Activated CD4-positive, alpha-beta T cell treated with anti-CD3 and anti-CD28 coated beads, Interleukin-2, amount 50 U/mL, for 24 hours (primary cell): Measurements from ENCODE around the gene TRIM25.
A peak's percentile ranks its signal among the peaks of the same experiment; 100 is the strongest.

Experiments
- DNase-seq, 2 donors: peaks; one replicate each; pipeline ENCODE4 v3.0.0-alpha.2; 2020; ENCODE audit warnings: low read depth in 1 of 2, low spot score in 1 of 2

The TRIM25 gene

GRCh38 chr17:56896217-56896967 lies 17.5 kb downstream of the TRIM25 start:
- no peak for DNase-seq

DNA sequence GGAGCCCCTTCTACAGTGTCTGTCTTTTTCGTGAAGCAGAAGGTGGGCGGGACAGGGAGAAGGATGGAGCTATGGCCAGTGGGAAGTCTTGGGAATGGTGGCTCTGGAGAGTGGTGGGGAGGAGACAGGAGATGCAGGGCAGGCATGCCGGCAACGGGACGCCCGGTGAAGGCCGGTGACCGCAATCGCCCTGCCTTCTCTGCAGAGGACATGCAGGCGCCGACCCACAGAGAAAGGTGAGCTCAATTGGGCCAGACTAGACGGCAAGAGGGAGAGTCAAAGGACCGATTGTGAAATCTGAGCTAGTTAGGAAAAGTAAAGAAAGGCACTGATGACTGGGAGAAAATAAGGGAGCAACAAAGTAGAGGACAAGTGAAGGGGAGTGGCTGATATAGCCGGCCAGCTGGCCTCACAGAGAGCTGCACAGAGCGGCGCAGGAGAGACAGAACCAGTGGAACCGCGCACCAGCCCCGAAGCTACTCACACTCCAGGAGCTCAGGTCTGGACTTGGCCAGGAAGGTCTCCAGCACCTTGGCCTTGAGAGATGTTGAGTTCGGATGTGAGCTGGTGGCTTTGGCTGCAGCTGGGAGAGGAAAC lies 18.9 kb downstream of the TRIM25 start:
- DNase-seq: no peak

- DNase-seq: no peak
Observed at GRCh38 chr17:56893503-56893902, 20.3 kb downstream of the TRIM25 start.

GRCh38 chr17:56892333-56892732 lies 21.5 kb downstream of the TRIM25 start:
- DNase-seq: no peak

DNA sequence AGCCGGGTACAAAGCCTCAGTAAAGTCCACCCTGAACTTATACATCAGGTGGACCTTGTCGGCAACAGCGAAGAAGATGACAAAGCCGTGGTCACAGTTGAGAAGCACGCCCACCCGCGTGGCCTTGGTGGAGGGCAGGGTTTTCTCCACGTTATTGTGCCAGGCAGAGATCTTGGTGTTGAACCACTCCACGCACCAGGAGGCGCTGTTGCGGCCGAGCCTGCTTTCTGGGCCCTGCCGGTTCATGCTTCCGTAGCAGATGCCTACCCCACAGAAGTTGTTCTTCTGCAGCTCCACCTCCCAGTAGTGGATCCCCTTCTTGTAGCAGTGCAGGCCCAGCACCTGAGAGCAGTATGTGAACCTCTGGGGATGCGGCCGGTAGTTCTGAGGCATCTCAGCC lies 22.1 kb downstream of the TRIM25 start:
- DNase-seq: peak in 1 of 2 donors; percentile 27

DNA sequence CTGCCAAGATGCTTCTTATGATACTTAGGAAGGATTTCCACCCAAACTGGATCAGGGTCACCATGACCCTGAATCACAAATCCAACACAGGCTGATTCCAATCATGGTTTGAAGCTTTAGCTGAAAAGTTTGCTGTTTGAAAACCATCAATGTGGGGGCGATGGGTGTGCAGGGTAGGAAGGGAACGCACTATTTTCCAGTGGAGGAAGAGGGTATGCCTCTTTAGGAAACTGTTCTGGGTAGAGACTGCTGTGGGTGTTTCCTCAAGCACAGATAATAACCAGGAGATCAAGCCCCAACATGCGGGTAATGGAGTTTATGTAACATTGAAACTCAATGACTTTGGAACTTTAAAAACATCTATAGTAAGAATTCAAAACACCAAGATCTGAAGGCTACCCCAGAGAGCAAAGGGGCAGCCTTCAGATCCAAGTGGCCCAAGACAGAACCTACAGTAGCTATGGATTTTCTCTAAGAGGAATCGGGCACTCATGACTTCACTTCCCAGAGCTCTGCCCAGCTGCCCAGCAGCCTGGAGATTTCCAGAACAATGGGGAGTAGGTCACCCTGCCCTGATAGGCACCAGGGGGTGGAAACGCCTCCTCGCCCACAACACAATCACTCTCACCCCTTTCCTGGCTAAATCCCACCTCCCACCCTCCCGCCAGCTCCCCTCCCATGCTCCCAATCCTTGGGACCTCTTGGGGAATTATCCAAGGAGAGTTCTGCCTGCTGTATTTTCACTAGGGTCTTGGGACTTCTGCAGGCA lies 22.8 kb downstream of the TRIM25 start:
- no peak for DNase-seq

DNA sequence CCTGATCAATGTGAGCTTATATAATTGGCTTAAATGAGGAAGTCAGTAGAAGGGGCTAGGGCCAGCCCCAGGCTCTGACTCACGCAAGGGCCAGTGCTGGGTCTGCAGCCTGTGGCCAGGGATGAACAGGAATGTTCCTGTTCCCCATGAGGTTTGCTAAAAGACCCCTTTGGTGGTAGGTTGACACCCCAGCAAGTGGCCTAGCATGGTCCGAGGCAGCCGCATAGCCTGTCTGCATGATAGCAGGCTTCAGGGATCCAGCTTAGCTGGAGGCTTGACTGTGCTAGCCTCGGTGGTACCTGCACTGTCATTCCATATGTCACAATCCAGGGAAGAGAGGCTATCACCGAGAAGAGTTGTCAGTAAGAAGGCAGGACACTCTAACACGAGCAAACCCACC lies 23.5 kb downstream of the TRIM25 start:
- DNase-seq: no peak

DNA sequence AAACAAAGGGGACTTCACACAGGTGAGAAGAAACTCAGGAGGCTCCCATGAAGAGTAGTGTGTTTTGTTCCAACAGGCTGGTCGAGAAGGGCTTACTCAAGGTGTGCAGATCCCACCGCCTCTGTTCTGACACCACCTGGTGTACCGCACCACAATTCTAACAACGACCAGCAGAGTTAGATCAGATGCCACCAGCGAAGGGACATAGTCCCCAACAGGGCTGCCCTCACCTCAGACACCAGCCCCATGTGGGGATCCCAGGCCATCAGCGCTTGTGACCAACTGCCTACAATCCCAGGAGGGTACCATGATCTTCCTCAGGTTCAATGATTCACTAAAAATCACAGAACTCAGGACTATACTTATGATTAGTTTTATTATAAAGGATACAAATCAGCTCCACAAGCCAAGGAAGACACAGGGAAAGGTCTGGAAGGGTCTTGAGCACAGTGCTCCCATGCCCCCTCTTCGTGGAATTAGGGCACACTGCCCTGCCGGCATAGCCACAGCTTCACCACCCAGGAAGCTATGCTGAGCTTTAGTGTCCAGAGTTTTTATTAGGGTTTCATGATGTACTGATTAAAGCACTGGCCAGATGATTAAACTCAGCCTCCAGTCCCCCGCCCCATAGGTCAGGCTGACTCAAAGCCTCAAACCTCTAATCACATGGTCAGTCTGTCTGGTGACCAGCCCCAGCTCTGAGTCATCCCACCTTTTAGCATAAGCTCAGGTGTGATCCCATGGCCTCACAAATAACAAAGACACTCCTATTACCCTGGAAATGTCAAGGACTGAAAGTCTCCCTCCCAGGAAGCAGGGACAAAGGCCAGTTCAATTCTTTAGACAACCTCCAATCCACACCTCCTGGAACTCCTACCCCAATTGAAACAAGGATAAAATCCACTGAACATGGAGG lies 26.0 kb downstream of the TRIM25 start:
- DNase-seq: no peak

GRCh38 chr17:56887105-56887504 lies 26.7 kb downstream of the TRIM25 start:
- no peak for DNase-seq

- DNase-seq: no peak
Observed at GRCh38 chr17:56886288-56886731, 27.5 kb downstream of the TRIM25 start.

DNA sequence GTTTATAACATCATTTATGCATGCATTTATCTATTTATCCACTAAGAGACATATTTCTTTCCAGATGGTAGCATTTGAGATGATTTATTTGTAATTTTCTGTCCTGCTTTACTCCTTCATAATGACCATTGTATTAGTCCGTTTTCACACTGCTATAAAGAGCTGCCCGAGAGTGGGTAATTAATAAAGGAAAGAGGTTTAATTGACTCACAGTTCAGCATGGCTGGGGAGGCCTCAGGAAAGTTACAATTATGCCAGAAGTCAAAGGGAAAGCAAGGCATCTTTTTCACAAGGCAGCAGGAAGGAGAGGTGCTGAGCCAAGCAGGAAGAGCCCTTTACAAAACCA lies 28.6 kb downstream of the TRIM25 start:
- no peak for DNase-seq

DNA sequence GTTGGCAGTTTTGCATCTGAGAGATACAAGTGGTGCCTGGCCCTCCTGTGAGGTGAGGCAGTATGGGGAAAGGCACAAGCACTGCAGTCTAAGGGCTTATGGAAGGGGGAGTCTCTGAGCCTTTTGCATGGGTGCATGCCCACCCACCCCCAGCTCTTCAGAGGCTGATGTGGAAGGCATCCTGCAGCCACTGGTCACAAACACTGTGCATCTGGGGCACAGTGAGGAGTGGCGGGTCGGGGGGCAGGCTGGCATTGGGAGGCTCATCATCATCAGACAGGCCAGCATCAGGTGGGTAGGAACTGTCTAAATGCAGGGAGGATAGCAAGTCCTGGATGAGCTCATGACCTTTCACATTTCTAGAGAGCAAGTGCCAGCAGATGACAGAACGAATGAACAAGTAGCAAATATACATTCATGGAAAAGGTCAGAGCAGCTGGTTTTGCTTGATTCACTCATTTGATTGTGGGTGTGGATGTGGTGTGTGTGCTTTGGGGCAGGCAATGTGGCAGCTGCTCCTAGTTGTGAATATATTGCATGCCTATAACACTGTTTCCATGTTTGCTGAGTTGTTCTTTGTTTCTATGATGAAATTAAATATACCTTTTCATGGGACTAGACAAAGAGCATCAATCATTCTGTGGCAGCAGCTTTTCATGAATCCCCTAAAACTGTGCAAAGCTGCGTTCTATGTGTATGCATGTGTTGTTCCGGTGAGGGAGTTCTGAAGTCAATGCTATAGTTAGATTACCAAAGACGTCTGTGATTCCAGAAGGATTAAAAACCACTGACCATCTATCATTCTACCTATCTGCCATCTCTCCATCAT lies 29.2 kb downstream of the TRIM25 start:
- DNase-seq: no peak

- no peak for DNase-seq
Observed at GRCh38 chr17:56883616-56884015, 30.2 kb downstream of the TRIM25 start.

DNA sequence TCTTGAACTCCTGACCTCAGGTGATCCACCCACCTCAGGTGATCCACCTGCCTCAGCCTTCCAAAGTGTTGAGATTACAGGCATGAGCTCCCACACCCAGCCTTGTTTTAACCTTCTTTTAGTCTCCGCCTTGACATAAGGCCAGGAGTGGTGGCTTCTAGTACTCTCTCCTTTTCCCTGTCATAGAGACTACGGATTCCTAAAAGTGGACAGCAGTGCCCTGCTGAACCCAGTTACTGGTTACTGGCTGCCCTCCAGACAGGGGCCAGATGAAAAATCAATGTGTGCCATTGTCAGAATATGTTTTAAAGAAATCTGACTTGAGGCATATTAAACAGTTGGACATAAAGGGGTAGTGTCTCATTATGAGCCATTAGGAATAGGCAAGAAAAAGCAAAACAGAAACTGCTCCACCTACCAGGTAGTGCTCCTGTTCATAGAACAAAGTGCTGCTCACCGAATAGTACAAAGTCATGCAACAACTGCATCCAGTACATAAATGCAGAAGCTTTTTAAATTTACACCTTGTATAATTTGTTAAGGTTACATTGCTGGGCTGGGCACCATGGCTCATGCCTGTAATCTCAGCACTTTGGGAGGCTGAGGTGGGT lies 32.1 kb downstream of the TRIM25 start:
- no peak for DNase-seq

GRCh38 chr17:56880571-56880970 lies 33.3 kb downstream of the TRIM25 start:
- DNase-seq: no peak

DNA sequence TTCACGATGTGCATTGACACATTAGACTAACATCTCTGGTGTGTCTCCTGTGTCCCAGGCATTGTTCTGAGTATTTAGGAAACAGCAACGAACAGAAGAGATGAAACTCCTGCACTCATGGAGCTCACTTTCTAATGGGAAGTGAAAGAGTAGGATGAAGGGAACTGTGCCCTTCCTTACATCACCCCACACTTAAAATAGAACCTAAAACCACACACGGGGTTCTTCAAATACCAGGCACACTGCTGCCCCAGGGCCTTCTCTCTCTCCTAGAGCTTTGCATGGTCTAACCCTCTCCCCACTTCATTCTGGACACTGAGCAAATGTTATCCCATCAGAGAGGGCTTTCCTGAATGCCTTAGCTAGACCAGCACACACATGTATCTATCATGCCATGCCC lies 33.7 kb downstream of the TRIM25 start:
- DNase-seq: no peak

GRCh38 chr17:56879280-56879679 lies 34.6 kb downstream of the TRIM25 start:
- DNase-seq: no peak

GRCh38 chr17:56876766-56877179 lies 37.1 kb downstream of the TRIM25 start:
- DNase-seq: no peak

- DNase-seq: no peak
Observed at GRCh38 chr17:56870081-56870651, 43.7 kb downstream of the TRIM25 start.

DNA sequence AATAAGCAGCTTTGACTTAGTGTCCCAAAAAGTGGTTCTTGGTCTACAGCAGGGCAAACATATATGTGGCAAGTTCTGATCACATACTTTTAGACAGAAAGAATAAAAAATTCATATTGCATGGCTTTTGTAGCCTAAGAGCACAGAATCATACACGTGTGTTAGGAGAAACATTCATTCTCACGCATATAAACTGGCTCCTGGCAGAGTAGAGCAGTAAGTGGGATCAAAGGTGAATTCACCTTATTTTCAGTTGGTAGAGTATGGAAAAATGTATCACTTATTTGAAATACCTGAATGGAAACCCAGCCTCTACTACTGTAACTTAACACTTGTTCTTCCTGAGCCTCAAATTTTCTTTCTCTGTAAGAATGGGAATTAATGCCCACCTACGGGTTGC lies 45.1 kb downstream of the TRIM25 start:
- no peak for DNase-seq
